Nephron (organoid): ENCODE data around the gene TEX19.
A peak's percentile ranks its signal among the peaks of the same experiment; 100 is the strongest.

Experiments used
- H3K27ac Mint-ChIP-seq, 3 experiments: 2 replicates each; pipeline ENCODE4 v1.8.0; 2020; ENCODE audit warnings: mixed read lengths in 3 of 3, mild to moderate bottlenecking in 2 of 3, moderate library complexity in 1 of 3
- H3K27me3 Mint-ChIP-seq: 2 replicates; pipeline ENCODE4 v1.8.0; 2021; ENCODE audit warnings: low read depth, mild to moderate bottlenecking, moderate library complexity, mixed read lengths
- H3K36me3 Mint-ChIP-seq: 2 replicates; pipeline ENCODE4 v1.8.0; 2020; ENCODE audit warnings: low read depth, mixed read lengths
- H3K4me1 Mint-ChIP-seq: 2 replicates; pipeline ENCODE4 v1.8.0; 2020; ENCODE audit warnings: mixed read lengths
- H3K4me3 Mint-ChIP-seq, 3 experiments: 2 replicates each; pipeline ENCODE4 v1.8.0; 2020; ENCODE audit warnings: mild to moderate bottlenecking in 3 of 3, mixed read lengths in 3 of 3, moderate library complexity in 2 of 3
- H3K9me3 Mint-ChIP-seq: 2 replicates; pipeline ENCODE4 v1.8.0; 2020; ENCODE audit warnings: mixed read lengths
- CTCF ChIP-seq, 3 experiments: fragments of 200-600 bp; sonication (generic); IDR thresholded peaks; one replicate each; pipeline ENCODE4 v1.5.0; 2021; ENCODE audit warnings: antibody characterized with exemption in 3 of 3; ENCODE audit not compliant: unreplicated experiment in 3 of 3

The TEX19 gene

GRCh38 chr17:82348866-82349265 is 10.2 kb upstream of the TEX19 start:
- Mint-ChIP-seq H3K27ac (peak overlapping the region; percentile 82 to 95 (median 83)), H3K4me1 (peaks cover 33% of the 10 kb centered on the region), H3K36me3 (no peaks in the 10 kb centered on the region), H3K4me3 (peak overlapping the region; percentile 7 to 54 (median 24)), H3K9me3 (no peaks in the 10 kb centered on the region), H3K27me3 (peaks cover 3% of the 10 kb centered on the region)
- TF ChIP-seq CTCF (IDR thresholded peaks at IDR 0.05; ENCODE audit: unreplicated experiment in 3 of 3): no peak

- Mint-ChIP-seq H3K36me3 (no peaks in the 10 kb centered on the region), H3K27ac (peak overlapping the region; percentile 82 to 95 (median 83)), H3K4me1 (peaks cover 33% of the 10 kb centered on the region), H3K27me3 (peaks cover 3% of the 10 kb centered on the region), H3K4me3 (peak overlapping the region; percentile 45 to 66 (median 54)), H3K9me3 (no peaks in the 10 kb centered on the region)
- no peak for TF ChIP-seq CTCF (IDR thresholded peaks at IDR 0.05; ENCODE audit: unreplicated experiment in 3 of 3)
These were observed 9.8 kb upstream of the TEX19 start for GRCh38 chr17:82349287-82349701.

DNA sequence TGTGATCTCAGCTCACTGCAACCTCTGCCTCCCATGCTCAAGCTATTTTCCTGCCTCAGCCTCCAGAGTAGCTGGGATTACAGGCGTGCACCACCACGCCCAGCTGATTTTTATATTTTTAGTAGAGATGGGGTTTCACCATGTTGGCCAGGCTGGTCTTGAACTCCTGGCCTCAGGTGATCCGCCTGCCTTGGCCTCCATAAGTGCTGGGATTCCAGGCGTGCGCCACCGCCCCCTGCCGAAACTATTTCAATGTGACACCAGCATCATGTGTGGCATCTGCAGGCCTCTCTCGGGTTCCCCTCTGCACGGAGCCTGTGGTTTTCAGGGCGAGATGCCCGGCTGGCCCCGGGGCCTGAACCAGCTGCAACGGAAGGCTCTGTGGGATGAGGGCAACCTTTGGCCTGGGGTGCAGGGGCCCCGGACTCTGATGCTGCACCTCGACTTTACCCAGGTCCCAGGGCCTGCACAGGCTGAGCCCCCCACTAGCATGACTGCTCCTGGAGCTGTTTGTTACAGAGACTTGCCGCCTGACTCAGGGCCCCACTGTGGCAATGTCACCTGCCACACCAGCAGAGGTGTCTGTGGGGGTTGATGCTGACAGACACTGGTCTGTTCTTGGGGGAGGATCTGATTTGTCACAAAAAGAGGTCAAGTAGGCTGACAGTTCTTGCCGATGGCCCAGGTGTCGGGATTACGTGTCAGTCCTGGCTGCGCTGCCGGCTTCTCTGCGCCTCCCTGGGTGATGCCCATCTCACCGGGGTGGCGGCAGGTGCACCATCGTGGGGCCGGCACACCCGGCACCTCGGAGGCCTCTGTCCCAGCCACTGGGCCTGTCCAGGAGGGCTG is 8.6 kb upstream of the TEX19 start:
- peaks cover 34% of the 10 kb centered on the region for H3K4me1 Mint-ChIP-seq
- no peak overlapping the region for H3K4me3 Mint-ChIP-seq
- no peak for TF ChIP-seq CTCF (IDR thresholded peaks at IDR 0.05; ENCODE audit: unreplicated experiment in 3 of 3)
- H3K36me3 Mint-ChIP-seq: no peaks in the 10 kb centered on the region
- H3K27ac Mint-ChIP-seq: peak overlapping the region in 1 of 3 experiments; percentile 95
- H3K9me3 Mint-ChIP-seq: no peaks in the 10 kb centered on the region
- H3K27me3 Mint-ChIP-seq: peaks cover 3% of the 10 kb centered on the region

DNA sequence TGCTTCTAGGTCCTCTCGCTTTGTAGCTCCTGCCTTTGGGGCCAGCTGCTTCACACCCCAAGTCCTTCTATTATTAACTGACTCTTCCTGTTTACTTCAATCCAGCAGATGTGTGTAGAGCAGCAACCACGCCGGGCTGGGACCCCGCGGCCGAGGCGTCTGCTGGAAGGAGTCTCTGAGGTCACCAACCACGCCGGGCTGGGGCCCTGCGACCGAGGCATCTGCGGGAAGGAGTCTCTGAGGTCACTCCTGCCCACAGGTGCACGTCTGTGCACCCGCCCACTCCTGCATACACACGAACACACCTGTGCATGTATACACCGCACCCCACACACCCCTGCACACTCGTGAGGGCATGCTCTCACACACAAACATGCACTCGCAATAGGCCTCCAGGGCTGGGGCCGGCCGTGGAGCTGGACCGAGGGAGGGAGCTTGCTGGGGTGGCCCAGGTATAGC is 7.8 kb upstream of the TEX19 start:
- H3K4me3 Mint-ChIP-seq: no peak overlapping the region
- no peaks in the 10 kb centered on the region for H3K9me3 Mint-ChIP-seq
- no peak for TF ChIP-seq CTCF (IDR thresholded peaks at IDR 0.05; ENCODE audit: unreplicated experiment in 3 of 3)
- H3K27me3 Mint-ChIP-seq: peaks cover 3% of the 10 kb centered on the region
- H3K27ac Mint-ChIP-seq: peak overlapping the region; percentile 35 to 72 (median 64)
- H3K4me1 Mint-ChIP-seq: peaks cover 38% of the 10 kb centered on the region
- no peaks in the 10 kb centered on the region for H3K36me3 Mint-ChIP-seq

DNA sequence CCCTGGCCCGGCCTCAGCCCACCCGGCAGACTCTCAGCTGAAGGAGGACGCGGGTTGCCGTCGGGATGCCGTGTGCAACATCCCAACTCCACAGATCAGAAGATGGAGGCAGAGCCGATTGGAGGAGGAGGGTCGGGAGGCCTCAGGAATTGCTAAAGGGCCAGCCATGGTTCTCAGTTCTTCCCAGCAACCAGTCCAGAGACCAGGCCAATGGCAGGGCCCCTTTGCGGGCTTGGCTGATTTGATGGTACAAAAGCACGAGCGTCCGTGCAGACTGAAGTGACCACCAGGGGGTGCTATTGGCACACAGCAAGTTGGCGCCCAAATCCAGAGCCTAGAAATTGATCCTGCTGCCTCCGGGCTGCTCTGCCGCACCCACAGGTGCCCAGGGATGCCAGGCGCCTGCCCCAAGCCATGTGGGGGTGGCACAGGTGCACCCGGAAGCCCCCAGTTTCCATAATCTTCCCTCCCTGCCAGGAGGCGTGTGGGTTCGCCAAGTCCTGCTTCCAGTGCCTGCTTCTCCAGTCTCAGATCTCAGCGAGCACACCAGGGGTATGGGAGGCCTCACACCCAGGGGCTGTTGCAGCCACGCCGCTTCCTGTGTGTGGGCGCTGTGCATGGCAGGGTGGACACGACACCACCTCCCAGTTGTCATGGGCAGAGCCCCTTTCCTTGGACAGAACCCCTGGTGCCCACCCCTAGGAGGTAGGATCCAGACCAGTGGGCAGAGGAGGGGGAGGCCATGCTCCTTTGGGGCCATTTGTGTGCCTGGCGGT is 7.1 kb upstream of the TEX19 start:
- no peaks in the 10 kb centered on the region for H3K9me3 Mint-ChIP-seq
- no peaks in the 10 kb centered on the region for H3K36me3 Mint-ChIP-seq
- H3K4me1 Mint-ChIP-seq: peaks cover 39% of the 10 kb centered on the region
- peaks cover 3% of the 10 kb centered on the region for H3K27me3 Mint-ChIP-seq
- peak overlapping the region; percentile 35 to 64 (median 53) for H3K27ac Mint-ChIP-seq
- TF ChIP-seq CTCF (IDR thresholded peaks at IDR 0.05; ENCODE audit: unreplicated experiment in 3 of 3): peak; percentile 93 to 98 (median 94)
- no peak overlapping the region for H3K4me3 Mint-ChIP-seq
